Measurements from ENCODE around the gene ZBTB46.

Gene ZBTB46

DNA sequence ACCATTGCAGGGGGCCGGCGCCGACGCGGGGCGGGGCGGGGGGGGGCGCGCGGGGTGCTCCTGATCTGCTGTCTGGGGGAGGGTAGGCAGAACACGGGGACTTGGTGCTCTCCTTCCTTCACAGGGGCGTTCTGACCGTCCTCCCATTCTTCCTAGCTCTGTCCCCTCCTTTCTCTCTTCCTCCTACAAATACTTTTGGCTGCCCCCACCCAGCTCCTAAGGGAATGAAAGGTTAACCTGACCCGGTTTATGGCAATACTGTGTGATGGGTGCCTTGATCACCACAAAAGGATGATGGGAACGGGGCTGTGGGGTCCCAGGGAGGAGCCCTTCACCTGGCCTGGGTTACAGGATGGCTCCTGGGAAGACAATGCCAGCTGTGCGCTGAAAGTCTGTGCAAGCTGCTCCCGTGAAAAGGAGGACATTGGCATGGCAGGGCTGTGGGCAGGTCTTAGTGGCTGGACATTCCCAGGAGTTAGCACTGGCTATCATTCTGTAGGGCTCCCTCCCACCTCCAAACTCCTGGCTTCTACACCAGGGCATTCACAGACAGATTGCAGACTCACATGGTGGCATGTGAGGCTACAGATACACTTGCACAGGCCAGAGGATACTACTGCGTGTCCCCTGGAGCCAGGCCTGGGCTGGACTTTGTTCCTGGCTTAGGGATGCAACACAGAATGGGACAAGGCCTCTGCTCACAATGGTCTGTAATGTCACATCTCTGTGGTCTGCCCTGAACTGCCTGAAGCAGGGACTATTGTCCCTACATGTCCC, 32.1 kb upstream of the ZBTB46 start:
- TF ChIP-seq, protein P1, sequence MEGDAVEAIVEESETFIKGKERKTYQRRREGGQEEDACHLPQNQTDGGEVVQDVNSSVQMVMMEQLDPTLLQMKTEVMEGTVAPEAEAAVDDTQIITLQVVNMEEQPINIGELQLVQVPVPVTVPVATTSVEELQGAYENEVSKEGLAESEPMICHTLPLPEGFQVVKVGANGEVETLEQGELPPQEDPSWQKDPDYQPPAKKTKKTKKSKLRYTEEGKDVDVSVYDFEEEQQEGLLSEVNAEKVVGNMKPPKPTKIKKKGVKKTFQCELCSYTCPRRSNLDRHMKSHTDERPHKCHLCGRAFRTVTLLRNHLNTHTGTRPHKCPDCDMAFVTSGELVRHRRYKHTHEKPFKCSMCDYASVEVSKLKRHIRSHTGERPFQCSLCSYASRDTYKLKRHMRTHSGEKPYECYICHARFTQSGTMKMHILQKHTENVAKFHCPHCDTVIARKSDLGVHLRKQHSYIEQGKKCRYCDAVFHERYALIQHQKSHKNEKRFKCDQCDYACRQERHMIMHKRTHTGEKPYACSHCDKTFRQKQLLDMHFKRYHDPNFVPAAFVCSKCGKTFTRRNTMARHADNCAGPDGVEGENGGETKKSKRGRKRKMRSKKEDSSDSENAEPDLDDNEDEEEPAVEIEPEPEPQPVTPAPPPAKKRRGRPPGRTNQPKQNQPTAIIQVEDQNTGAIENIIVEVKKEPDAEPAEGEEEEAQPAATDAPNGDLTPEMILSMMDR (IDR thresholded peaks at IDR 0.05; ENCODE audit: low read depth, low read length): no peak
- Histone ChIP-seq H3K27me3 (ENCODE audit: insufficient read depth, low read depth, severe bottlenecking) (no peaks in the 10 kb centered on the region), H3K27ac (no peak overlapping the region), H3K4me3 (ENCODE audit: low read depth, low read length) (no peak overlapping the region), H3K9me3 (ENCODE audit: severe bottlenecking) (no peaks in the 10 kb centered on the region), H3K36me3 (no peaks in the 10 kb centered on the region)
- no peak for DNase-seq

DNA sequence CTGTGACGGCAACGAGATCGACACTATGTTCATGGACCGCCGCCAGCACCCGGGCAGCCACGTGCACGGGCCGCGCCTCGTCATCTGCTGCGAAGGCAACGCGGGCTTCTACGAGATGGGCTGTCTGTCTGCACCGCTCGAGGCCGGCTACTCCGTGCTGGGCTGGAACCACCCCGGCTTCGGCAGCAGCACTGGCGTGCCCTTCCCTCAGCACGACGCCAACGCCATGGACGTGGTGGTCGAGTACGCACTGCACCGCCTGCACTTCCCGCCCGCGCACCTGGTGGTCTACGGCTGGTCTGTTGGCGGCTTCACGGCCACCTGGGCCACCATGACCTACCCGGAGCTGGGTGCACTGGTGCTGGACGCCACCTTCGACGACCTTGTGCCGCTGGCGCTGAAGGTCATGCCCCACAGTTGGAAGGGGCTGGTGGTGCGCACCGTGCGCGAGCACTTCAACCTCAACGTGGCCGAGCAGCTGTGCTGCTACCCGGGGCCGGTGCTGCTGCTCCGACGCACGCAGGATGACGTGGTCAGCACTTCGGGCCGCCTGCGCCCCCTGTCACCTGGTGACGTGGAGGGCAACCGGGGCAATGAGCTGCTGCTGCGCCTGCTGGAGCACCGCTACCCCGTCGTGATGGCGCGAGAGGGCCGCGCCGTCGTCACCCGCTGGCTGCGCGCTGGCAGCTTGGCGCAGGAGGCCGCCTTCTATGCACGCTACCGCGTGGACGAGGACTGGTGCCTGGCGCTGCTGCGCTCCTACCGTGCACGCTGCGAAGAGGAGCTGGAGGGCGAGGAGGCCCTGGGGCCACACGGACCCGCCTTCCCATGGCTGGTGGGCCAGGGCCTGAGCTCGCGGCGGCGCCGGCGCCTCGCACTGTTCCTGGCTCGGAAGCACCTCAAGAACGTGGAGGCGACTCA, 31.2 kb upstream of the ZBTB46 start:
- no peaks in the 10 kb centered on the region for H3K9me3 ChIP-seq (ENCODE audit: severe bottlenecking)
- TF ChIP-seq, protein P1 (IDR thresholded peaks at IDR 0.05; ENCODE audit: low read depth, low read length): no peak
- no peaks in the 10 kb centered on the region for H3K27me3 ChIP-seq (ENCODE audit: insufficient read depth, low read depth, severe bottlenecking)
- no peaks in the 10 kb centered on the region for H3K36me3 ChIP-seq
- H3K27ac ChIP-seq: no peak overlapping the region
- no peak for DNase-seq
- H3K4me3 ChIP-seq (ENCODE audit: low read depth, low read length): no peak overlapping the region

DNA sequence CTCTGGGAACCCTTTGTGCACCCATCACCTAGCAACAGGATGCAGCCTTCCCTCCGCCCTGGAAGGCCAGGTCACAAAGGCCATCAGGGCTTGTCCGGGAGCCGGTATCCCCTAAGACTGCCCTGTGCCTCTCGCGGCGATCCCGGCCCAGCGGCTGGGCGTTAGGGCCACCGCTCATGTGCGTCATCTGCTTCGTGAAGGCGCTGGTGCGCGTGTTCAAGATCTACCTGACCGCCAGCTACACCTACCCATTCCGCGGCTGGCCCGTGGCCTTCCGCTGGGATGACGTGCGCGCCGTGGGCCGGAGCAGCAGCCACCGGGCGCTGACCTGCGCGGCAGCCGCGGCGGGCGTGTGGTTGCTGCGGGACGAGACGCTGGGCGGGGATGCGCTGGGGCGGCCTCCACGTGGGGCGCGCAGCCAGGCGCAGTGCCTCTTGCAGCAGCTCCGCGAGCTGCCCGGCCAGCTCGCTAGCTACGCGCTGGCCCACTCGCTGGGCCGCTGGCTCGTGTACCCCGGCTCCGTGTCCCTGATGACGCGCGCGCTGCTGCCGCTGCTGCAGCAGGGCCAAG, 30.4 kb upstream of the ZBTB46 start, which contains the start of gene ABHD16B:
ABHD16B (plus strand) TSS at position 134 of the 570 bp plus-strand sequence; CDS start at position 177, 43 bp downstream.
- Histone ChIP-seq H3K4me3 (ENCODE audit: low read depth, low read length) (no peak within 1 kb of the TSS), H3K27me3 (ENCODE audit: insufficient read depth, low read depth, severe bottlenecking) (no peaks in the 10 kb centered on the region), H3K27ac (no peak within 1 kb of the TSS), H3K9me3 (ENCODE audit: severe bottlenecking) (no peaks in the 10 kb centered on the region), H3K36me3 (no peaks in the 10 kb centered on the region)
- TF ChIP-seq, protein P1 (IDR thresholded peaks at IDR 0.05; ENCODE audit: low read depth, low read length): no peak
- no peak for DNase-seq

DNA sequence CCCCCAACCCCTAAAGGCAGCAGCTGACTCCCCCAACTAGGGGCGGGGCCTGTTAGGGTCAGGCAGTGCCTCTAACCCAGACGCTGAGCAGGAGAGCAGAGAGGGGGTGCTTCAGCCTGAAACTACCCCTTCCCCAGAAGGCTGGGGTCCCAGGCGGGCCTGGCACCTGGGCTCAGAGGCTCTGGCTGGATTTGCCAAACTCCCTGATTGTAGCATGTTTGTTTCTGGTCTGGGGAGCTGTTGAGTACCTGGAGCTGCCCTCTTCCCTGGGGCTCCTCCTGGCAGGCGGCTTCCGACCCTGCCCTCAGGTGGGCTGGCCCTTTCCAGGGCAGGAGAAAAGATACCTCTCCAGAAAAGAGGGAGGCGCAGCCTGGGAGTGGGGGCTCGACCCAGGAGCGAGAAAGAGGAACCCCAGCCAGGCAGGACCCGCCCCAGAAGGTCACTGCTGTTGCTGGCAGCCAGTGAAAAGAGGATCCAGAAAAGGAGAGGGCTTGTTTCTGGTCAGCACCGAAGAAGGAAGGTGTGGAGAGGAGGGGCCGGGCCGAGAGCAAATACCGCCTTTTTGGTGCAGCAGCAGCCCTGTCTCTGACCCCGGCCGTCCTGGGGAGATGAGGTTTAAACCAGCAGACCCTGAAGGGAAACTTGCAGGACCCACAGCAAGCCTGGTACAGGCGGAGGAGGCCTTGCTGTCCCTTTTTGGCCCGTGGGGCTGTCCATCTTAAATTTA, 29.4 kb upstream of the ZBTB46 start:
- TF ChIP-seq, protein P1 (IDR thresholded peaks at IDR 0.05; ENCODE audit: low read depth, low read length): no peak
- no peak overlapping the region for H3K27ac ChIP-seq
- DNase-seq: no peak

DNA sequence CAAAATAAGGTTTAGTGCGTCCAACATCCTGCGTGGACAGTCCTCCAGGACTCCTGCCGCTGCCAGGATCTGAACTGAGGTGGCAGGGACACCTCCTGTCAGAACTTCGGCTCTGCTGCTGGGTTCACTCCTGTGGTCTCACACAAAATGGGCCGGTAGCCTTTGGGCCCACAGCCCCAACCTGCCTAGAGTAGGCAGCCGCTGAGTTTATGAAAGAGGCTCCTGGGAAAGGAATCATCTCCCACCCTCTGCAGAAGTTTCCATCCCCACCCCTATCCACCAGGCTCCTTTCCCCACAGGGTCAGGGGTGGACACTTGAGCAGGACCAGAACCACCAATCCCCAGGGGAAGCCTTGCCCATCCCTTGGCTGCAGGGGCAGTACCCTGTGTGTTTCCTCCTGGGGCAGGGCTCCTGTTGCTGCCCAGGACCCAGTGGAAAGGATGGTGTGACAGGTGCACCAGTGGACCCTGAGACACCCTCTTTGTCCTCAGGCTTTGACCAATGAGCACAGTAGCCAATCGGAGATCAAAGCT, 28.2 kb upstream of the ZBTB46 start:
- TF ChIP-seq, protein P1 (IDR thresholded peaks at IDR 0.05; ENCODE audit: low read depth, low read length): no peak
- Histone ChIP-seq H3K27ac (peak overlapping the region; percentile 61; the same call in 1 of the 2 replicates), H3K36me3 (no peaks in the 10 kb centered on the region), H3K9me3 (ENCODE audit: severe bottlenecking) (no peaks in the 10 kb centered on the region), H3K27me3 (ENCODE audit: insufficient read depth, low read depth, severe bottlenecking) (no peaks in the 10 kb centered on the region), H3K4me3 (ENCODE audit: low read depth, low read length) (no peak overlapping the region)
- DNase-seq: no peak

More for the DNA sequence above, 29.4 kb upstream of the ZBTB46 start:
- H3K27me3 ChIP-seq (ENCODE audit: insufficient read depth, low read depth, severe bottlenecking): no peaks in the 10 kb centered on the region
- no peaks in the 10 kb centered on the region for H3K9me3 ChIP-seq (ENCODE audit: severe bottlenecking)
- H3K4me3 ChIP-seq (ENCODE audit: low read depth, low read length): no peak overlapping the region
- H3K36me3 ChIP-seq: no peaks in the 10 kb centered on the region

All from WERI-Rb-1 (cell line).